GM23248 (cell line): ENCODE measurements around the gene COL27A1.

ENCODE experiments used
- EZH2 ChIP-seq: fragments of 200-600 bp; sonication (generic); IDR thresholded peaks from 2 replicates; pipeline ENCODE4 v1.6.1; 2018; ENCODE audit warnings: antibody characterized with exemption, mild to moderate bottlenecking; ENCODE audit not compliant: insufficient read depth, poor library complexity, severe bottlenecking
- EZH2phosphoT487 ChIP-seq: fragments of 200-600 bp; sonication (generic); IDR thresholded peaks from 2 replicates; pipeline ENCODE4 v1.6.1; 2018; ENCODE audit warnings: antibody characterized with exemption, moderate library complexity, mild to moderate bottlenecking, low read depth; ENCODE audit not compliant: insufficient read depth

GRCh38 chr9:114247491-114247890 is 92.2 kb downstream of the COL27A1 start:
- TF ChIP-seq EZH2 (no peak), EZH2phosphoT487 (no peak)
